HG02623 (cell line): Measurements from ENCODE around the gene PLOD2.

Source experiments
- ATAC-seq: cut with Tn5 transposase; IDR thresholded peaks from one replicate; pipeline ENCODE4 v1.9.1; 2021; ENCODE audit warnings: moderate library complexity; ENCODE audit not compliant: unreplicated experiment

The PLOD2 gene

GRCh38 chr3:146052056-146052790, 108.8 kb downstream of the PLOD2 start:
- ATAC-seq, result no peak

- no peak for ATAC-seq
Measured at GRCh38 chr3:146050691-146051090, 110.3 kb downstream of the PLOD2 start.

GRCh38 chr3:146047485-146047884, 113.5 kb downstream of the PLOD2 start:
- ATAC-seq, result no peak

- no peak for ATAC-seq
Measured at GRCh38 chr3:146044046-146044445, 116.9 kb downstream of the PLOD2 start.

GRCh38 chr3:146040630-146041029, 120.4 kb downstream of the PLOD2 start:
- no peak for ATAC-seq

GRCh38 chr3:146037697-146038096, 123.3 kb downstream of the PLOD2 start:
- no peak for ATAC-seq

- no peak for ATAC-seq
Measured at GRCh38 chr3:146036281-146036680, 124.7 kb downstream of the PLOD2 start.

- ATAC-seq, result no peak
Measured at GRCh38 chr3:146035366-146035765, 125.6 kb downstream of the PLOD2 start.

- ATAC-seq, result no peak
Measured at GRCh38 chr3:146033950-146034349, 127.0 kb downstream of the PLOD2 start.

- ATAC-seq, result no peak
Measured at GRCh38 chr3:146026547-146026946, 134.4 kb downstream of the PLOD2 start.

- ATAC-seq, result no peak
Measured at GRCh38 chr3:146024260-146024659, 136.7 kb downstream of the PLOD2 start.

- ATAC-seq, result no peak
Measured at GRCh38 chr3:146020969-146021368, 140.0 kb downstream of the PLOD2 start.

GRCh38 chr3:146019508-146019907, 141.5 kb downstream of the PLOD2 start:
- no peak for ATAC-seq
